MM.1S (cell line): ENCODE measurements around the gene CCSER1.

Experiments
- EZH2phosphoT487 ChIP-seq: fragments of 300-600 bp; sonication (generic); IDR thresholded peaks from 2 replicates; pipeline ENCODE4 v1.6.1; 2018; ENCODE audit warnings: antibody characterized with exemption, low read length
- TF ChIP-seq, protein P1 (sequence below): fragments of 300-600 bp; sonication (generic); IDR thresholded peaks from 2 replicates; pipeline ENCODE4 v1.5.1; 2016; ENCODE audit warnings: antibody characterized with exemption, low read length, mixed read lengths

DNA sequence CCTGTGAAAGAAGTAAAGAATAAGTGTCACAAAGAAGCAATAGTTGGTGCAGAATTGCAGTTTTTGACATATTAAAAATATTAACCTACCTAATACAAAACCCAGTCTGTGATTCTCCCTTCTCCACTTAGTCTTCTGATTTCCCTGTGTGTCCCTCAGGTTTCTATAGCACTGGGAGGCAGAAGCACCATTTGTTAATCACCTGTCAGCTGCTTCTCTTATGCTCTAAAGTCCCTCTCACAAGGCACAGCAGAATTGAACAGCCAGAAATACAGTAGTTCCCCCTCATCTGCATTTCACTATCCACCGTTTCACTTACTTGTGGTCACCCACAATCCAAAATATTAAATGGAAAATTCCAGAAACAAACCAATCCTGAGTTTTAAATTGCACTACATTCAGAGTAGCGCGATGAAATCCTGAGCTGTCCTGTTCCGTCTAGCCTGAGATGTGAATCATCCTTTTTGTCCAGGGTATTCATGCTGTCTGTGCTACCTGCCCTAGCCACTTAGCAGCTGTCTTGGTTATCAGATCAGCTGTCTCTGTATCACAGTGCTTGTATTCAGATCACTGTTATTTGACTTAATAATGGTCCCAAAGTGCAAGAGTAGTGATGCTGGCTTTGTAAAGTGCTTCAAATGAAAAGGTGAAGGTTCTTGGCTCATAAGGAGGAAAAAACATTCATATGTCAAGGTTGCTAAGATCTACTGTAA lies 1192.5 kb downstream of the CCSER1 start:
- TF ChIP-seq, protein P1, sequence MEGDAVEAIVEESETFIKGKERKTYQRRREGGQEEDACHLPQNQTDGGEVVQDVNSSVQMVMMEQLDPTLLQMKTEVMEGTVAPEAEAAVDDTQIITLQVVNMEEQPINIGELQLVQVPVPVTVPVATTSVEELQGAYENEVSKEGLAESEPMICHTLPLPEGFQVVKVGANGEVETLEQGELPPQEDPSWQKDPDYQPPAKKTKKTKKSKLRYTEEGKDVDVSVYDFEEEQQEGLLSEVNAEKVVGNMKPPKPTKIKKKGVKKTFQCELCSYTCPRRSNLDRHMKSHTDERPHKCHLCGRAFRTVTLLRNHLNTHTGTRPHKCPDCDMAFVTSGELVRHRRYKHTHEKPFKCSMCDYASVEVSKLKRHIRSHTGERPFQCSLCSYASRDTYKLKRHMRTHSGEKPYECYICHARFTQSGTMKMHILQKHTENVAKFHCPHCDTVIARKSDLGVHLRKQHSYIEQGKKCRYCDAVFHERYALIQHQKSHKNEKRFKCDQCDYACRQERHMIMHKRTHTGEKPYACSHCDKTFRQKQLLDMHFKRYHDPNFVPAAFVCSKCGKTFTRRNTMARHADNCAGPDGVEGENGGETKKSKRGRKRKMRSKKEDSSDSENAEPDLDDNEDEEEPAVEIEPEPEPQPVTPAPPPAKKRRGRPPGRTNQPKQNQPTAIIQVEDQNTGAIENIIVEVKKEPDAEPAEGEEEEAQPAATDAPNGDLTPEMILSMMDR: no peak
- TF ChIP-seq EZH2phosphoT487: no peak
